NCI-H146 treated with DMSO at 0.1 percent for 48 hours (cell line): ENCODE measurements around the gene PRRT2.
"Not testable (repeated sequence)": the region's sequence is repeated elsewhere in the genome, so short reads cannot be mapped to it uniquely, and the experiment has no call there.

Experiments used
- DNase-seq: peaks from one replicate; lab custom pipeline; 2025; ENCODE audit not compliant: unreplicated experiment; lab: John Stamatoyannopoulos, UW

The PRRT2 gene

GRCh38 chr16:29790949-29791844 is 20.8 kb upstream of the PRRT2 start:
- DNase-seq: peak; percentile 56

DNA sequence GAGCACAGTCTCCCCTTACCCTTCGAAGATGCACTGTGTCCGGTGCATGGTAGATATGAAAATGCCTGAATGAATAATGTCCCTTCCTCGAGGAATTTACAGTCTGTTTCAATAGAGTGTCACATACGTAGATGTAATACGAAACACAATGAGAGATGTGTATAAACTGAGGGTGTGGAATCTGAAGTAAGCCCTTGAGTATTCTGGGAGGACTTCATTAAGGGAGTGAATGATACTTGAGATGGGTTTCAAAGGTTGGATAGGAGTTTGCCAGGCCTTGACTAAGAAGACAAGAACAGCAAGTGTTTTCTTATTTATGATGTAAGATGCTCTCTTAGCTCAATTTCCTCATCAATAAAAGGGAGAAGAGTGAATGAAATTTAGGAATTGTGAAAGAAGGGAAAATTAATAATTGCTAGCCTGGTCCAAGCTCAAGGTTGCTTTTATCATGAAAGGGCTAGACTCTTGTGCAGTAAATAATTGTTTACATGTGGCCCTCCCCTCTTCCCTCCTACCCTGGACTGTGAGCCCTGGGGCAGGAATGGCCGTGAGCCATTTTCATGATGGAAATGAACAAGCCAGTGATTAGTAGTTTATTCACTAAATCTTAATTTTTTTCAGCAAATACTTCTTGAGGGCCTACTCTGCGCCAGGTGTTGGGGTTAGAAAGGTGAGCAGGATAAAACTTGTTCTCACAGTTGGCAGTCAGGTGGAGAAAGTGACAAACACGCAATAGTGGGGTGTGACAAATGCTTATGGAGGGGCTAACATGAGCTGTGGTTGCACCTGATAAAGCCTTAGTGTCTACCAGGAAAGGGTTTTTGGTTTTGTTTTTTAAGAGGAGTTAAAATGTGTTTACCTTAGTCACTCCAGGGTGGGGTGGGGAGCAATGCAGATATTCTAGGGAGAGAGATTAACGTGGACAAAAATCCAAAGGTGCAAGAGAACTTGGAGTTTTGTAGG is 19.9 kb upstream of the PRRT2 start:
- no peak for DNase-seq

DNA sequence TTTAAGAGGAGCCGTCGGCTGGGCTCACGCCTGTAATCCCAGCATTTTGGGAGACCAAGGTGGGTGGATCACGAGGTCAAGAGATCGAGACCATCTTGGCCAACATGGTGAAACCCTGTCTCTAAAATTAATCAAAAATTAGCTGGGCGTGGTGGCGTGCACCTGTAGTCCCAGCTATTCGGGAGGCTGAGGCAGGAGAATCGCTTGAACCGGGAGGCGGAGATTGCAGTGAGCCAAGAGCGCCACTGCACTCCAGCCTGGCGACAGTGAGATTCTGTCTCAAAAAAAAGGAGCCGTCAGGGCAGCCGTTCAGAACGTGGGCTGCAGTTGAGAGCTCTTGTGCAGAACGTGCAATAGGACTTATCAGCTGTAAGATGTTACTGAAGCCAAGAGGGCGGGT is 18.8 kb upstream of the PRRT2 start:
- not testable (repeated sequence) for DNase-seq

DNA sequence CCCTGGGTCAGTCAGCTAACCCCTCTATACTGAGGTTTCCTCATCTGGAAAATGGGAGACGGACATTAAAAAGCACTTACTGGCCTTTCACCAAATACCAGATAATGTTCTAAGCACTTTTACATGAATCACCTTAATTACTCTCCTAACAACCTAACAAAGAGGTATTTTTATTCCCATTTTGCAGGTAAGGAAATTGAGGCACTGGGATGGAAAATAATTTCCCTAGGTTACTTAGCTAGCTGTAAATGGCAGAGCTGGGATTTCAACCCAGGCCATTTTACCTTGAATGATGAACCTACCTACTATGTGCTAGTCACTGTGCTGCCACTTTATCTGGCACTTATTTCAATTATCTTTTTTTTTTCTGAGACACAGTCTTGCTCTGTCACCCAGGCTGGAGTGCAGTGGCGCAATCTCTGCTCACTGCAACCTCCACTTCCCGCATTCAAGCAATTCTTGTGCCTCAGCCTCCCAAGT is 17.7 kb upstream of the PRRT2 start:
- no peak for DNase-seq

DNA sequence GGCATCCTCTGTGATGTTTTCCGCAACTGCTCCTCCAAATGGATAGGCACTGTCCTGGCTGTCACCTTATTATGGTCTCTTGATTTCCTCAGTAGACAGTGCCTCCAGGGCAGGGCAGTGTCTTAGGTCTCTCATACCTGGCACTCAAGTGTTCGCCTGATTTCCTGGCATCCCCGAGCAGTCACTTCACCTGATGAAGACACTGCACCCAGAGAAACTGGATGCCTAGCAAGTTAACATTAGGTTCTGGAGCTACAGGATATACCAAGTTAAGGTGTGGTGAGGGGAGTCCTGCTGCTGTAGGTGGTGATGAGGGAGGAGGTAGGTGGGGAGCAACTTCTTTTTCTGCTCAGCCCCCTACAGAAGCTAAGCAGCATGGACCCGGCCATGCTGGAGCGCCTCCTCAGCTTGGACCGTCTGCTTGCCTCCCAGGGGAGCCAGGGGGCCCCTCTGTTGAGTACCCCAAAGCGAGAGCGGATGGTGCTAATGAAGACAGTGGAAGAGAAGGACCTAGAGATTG is 9.5 kb upstream of the PRRT2 start:
- DNase-seq: no peak

DNA sequence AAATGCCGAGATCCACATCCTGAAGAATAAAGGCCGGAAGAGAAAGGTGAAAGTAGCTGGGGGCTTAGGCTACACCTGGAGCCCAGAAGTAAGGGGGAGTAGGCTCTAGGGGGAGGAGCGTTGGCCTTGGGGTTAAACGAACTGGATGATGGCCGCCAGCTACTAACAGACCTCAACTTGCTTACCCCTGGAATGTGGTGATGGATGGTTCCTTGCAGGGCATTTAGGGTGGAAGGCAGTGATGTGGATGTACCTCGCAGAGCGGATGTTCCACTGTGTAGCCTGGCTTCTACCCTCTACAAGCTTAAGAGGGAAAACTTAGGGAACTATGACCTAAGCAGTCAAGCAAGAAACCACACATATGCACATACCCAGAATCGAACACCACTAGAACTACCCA is 8.0 kb upstream of the PRRT2 start:
- no peak for DNase-seq

DNA sequence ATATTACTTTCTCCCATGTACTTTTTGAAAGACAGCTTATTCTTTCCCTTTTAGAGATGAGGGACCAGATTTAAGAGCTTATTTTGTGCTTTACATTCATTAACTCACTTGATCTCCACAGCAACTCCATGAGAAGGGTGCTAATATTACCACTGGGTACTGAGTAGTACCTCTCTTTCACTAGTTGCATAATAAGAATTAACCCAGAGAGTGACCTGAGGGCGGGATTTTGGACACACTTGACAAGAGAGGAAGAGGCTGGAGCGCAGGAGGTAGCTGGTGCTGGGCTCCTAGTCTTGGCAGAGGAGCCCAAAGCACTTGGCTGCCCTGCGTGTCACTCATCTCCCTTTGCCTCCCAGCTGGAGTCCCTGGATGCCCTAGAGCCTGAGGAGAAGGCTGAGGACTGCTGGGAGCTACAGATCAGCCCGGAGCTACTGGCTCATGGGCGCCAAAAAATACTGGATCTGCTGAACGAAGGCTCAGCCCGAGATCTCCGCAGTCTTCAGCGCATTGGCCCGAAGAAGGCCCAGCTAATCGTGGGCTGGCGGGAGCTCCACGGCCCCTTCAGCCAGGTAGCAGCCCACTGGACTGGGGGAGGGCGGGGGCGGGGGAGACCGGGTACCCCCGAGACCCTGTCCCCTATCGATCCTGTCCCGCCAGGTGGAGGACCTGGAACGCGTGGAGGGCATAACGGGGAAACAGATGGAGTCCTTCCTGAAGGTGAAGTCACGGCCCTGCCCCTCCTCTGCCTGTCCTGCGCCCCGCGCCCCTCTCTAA is 7.3 kb upstream of the PRRT2 start:
- DNase-seq: no peak

DNA sequence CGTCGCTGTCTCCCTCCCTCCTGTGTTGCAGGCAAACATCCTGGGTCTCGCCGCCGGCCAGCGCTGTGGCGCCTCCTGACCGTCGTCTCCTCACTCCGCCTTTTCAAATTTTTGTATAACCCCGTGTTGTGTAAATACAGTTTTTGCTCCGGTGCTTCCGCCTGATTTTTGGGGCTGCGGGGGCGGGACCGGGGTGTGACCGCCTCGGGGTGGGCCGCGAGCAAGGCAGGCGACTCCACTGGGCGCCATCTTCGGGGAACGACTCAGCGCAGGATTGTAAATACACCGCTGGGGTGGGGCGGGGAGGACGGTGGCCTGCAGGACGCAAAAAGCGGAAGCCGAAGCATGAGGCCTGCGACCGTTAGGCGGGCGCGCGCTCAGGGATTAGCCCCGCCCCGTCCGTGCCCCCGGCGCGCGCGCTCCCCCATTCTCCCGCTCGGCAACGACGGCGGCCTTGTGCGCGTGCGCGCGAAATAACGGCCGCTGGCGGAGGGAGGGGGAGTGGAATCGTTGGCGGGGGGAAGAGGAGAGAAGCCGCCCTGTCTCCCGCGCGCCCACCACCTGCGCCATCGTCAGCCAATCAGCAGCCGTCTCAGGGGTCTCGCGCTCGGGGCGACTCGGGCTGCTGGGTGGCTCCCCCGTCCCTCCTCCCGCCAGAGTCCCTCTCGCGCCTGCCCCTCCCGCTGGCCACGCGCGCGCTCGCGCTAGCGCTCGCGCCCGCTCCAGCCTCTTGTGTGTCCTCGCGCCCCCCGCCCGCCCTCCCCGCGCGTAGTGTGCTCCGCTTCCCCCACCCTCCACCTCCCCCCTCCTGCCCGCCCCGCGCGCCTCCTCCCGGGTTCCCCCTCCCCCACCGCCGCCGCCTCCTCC is 6.5 kb upstream of the PRRT2 start:
- peak; percentile 99 for DNase-seq

GRCh38 chr16:29806099-29806579 is 5.9 kb upstream of the PRRT2 start, which contains the start of gene MAZ:
MAZ (plus strand) TSS chr16:29806529; CDS start chr16:29806702, 173 bp downstream.
- DNase-seq: peak; percentile 90

DNA sequence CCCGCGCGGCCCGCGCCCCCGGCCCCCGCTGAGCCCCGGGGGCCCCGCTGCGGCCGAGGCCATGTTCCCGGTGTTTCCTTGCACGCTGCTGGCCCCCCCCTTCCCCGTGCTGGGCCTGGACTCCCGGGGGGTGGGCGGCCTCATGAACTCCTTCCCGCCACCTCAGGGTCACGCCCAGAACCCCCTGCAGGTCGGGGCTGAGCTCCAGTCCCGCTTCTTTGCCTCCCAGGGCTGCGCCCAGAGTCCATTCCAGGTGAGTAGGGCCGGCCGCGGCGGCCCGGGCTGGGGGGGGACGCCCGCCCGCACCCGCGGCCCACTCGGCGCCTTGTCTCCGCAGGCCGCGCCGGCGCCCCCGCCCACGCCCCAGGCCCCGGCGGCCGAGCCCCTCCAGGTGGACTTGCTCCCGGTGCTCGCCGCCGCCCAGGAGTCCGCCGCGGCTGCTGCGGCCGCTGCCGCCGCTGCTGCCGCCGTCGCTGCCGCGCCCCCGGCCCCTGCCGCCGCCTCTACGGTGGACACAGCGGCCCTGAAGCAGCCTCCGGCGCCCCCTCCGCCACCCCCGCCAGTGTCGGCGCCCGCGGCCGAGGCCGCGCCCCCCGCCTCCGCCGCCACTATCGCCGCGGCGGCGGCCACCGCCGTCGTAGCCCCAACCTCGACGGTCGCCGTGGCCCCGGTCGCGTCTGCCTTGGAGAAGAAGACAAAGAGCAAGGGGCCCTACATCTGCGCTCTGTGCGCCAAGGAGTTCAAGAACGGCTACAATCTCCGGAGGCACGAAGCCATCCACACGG is 5.2 kb upstream of the PRRT2 start:
- DNase-seq: peak; percentile 88

DNA sequence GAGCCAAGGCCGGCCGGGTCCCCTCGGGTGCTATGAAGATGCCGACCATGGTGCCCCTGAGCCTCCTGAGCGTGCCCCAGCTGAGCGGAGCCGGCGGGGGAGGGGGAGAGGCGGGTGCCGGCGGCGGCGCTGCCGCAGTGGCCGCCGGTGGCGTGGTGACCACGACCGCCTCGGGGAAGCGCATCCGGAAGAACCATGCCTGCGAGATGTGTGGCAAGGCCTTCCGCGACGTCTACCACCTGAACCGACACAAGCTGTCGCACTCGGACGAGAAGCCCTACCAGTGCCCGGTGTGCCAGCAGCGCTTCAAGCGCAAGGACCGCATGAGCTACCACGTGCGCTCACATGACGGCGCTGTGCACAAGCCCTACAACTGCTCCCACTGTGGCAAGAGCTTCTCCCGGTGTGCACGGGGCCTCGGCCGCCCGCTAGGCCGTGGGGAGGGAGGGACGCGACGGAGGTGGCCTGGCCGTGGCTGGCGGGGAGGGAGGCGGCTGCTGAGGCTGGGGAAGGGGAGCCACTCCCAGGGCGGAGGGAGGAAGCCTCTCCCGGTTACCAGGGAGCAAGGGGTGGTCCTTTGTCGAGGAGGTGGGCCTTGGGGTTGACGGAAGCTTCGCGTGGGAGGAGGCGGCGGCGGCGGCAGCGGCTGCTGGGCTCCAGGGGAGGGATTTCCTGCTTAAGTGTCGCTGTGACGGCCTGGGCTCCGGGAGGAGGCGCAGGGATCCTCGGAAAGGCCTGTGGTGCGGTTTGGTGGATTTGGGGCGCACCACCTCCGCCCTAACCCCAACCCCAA is 4.4 kb upstream of the PRRT2 start:
- peak; percentile 88 for DNase-seq

DNA sequence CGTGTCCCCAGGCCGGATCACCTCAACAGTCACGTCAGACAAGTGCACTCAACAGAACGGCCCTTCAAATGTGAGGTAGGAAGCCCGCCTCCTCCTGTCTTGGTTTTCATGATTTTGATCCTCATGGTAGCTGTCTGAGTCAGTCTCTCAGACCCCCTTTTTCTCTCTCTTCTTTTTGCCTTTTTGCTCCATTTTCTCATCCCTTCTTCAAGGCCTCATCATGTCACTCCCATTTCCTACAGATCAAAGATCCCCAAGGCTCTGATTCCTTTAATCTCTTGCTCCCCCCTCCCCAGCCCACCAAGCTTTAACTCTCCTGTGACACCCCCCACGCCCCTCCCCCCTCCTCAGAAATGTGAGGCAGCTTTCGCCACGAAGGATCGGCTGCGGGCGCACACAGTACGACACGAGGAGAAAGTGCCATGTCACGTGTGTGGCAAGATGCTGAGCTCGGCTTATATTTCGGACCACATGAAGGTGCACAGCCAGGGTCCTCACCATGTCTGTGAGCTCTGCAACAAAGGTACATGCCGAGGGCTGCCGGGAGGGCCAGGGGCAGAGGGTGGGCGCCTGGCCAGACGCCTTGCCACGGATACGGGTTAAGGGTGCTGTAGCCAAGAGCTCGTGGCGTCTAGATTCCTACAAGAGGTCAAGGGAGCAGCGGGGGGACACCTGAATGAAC is 3.6 kb upstream of the PRRT2 start:
- no peak for DNase-seq

DNA sequence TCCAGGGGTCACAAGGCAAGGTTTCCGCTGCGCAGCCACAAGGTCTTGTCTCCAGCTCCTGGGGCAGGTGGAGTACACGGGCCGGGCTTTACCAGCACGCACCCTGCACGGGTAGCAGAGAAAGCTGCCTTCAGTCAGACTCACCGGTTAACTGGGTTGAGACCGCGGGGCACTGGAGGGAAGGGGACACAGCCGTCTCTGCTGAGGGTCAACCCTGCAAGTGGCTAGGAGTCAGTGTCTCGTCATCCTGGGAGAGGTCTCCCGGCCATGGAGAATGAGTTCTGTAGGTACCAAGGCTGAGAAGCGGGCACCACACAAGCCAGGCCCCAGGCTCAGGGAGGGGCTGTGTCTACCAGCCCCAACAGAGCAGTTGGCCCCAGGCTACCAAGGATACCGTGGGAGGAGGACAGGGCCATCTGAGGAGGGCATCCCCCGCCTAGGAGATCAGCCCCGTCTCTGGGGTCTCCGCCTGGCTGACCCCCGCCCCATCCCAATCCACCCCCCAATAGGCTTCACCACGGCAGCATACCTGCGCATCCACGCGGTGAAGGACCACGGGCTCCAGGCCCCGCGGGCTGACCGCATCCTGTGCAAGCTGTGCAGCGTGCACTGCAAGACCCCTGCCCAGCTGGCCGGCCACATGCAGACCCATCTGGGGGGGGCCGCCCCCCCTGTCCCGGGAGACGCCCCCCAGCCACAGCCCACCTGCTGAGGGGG is 2.8 kb upstream of the PRRT2 start:
- DNase-seq: no peak

DNA sequence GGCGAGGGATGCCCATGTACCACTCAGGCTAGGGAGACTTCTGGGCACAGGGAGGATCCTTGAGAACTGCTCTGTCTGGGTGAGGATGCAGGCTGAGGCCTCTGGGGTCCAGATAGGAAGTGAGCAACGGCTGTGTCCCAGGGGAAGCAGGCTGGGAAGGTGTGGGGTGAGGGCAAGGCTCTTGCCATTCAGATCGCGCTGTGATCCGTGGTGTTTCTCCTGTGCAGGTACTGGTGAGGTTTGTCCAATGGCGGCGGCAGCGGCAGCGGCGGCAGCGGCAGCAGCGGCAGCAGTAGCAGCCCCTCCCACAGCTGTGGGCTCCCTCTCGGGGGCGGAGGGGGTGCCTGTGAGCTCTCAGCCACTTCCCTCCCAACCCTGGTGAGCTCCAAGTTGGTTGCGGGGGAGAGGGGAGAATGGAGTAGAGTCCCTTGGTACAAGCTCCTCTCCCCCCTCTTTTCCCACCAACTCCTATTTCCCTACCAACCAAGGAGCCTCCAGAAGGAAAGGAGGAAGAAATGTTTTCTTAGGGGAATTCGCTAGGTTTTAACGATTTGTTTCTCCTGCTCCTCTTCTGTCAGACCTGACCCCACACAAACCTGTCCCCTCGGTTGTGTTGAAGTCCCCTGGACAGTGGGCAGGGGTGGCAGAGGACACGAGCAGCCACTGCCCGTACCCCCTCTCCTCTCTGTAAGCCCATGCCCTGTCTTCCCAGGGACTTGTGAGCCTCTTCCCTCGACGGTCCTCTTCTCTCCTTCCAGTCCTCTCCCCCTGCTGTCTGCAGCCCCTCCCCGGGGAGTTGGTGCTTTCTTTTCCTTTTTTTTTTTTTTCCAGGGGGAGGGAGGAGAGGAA is 1.9 kb upstream of the PRRT2 start:
- DNase-seq: no peak

DNA sequence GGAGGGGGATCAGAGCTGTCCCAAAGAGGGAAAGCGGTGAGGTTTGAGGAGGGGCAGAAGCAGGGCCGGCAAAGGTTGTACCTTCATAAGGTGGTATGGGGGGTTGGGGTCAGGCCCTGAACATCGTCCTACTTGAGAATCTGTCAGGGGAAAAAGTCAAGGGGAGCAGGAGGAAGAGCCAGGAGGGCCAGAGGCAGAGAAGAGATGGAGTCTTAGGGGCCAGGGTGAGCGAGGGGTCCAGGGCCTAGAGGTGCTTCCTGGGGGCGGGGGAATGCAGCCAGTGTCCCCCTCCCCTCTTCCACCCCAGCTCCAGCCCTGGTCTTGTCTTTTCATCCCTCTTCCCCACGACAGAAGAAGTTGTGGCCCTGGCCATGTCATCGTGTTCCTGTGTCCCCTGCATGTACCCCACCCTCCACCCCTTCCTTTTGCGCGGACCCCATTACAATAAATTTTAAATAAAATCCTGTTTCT is 1.3 kb upstream of the PRRT2 start:
- no peak for DNase-seq
